B cell (primary cell): Measurements from ENCODE around the gene CDHR5. TPM values are rescaled to one million over a fixed set of nuclear protein-coding genes. Genes with fewer than 3 reads are reported as not detected.

Experiments used
- ATAC-seq: fragments of 200-7000 bp; cut with Tn5 transposase; one replicate; pipeline ENCODE4 v1.10.0; 2021; ENCODE audit warnings: low read depth, mild to moderate bottlenecking, moderate number of reproducible peaks, moderate library complexity
- CTCF ChIA-PET: fragments of 350-600 bp; sonication (Branson Sonifier 250); formaldehyde crosslinking; loops from one replicate; lab custom pipeline; 2021; ENCODE audit warnings: antibody characterized with exemption, inconsistent platforms; lab: Charles Lee
- POLR2A ChIA-PET: fragments of 350-600 bp; sonication (Branson Sonifier 250); formaldehyde crosslinking; loops from one replicate; lab custom pipeline; 2021; ENCODE audit warnings: antibody characterized with exemption; lab: Charles Lee
- DNase-seq: peaks from one replicate; pipeline ENCODE4 v3.0.0; 2013
- H2AFZ ChIP-seq: 2 replicates; pipeline ENCODE4 v1.6.1; 2012; ENCODE audit warnings: mild to moderate bottlenecking, low read depth, low read length; ENCODE audit not compliant: insufficient read depth, poor library complexity, severe bottlenecking
- H3K27ac ChIP-seq, 2 donors: 1 replicate in 1 of 2; 2 replicates in 1 of 2; pipeline ENCODE4 v1.5.1; 2012 to 2013; ENCODE audit warnings: low read length in 2 of 2, mild to moderate bottlenecking in 2 of 2, moderate library complexity in 1 of 2
- H3K27me3 ChIP-seq, 4 experiments: fragments of 200-600 bp in 1 of 4; sonication (generic) in 1 of 4; replicated peaks in 1 of 4; 1 replicate in 2 of 4; 2 replicates in 2 of 4; pipeline versions ENCODE4 v1.6.1 to v1.7.0; 2013 to 2016; ENCODE audit warnings: low read length in 3 of 4, mild to moderate bottlenecking in 2 of 4, mixed read lengths in 1 of 4, moderate library complexity in 1 of 4; ENCODE audit not compliant: insufficient read depth in 4 of 4, control insufficient read depth in 3 of 4; ENCODE audit errors: control extremely low read depth in 1 of 4
- H3K36me3 ChIP-seq, 2 experiments: replicated peaks in 1 of 2; 1 replicate in 1 of 2; 2 replicates in 1 of 2; pipeline versions ENCODE4 v1.6.1 to v1.7.1; 2013; ENCODE audit warnings: low read length in 1 of 2; ENCODE audit not compliant: insufficient read depth in 2 of 2, control insufficient read depth in 1 of 2; ENCODE audit errors: control extremely low read depth in 1 of 2, extremely low read depth in 1 of 2
- H3K4me1 ChIP-seq, 2 donors: fragments of 200-600 bp in 1 of 2; sonication (generic) in 1 of 2; 1 replicate in 1 of 2; 2 replicates in 1 of 2; pipeline versions ENCODE4 v1.5.1 to v1.6.1; 2013 to 2017; ENCODE audit warnings: low read length in 2 of 2; ENCODE audit not compliant: control insufficient read depth in 2 of 2, insufficient read depth in 2 of 2
- H3K4me2 ChIP-seq: replicated peaks from 2 replicates; pipeline ENCODE3; 2012; ENCODE audit warnings: mild to moderate bottlenecking, low read depth, low read length; ENCODE audit not compliant: poor library complexity, severe bottlenecking
- H3K4me3 ChIP-seq, 5 experiments: fragments of 200-600 bp in 1 of 5; sonication (generic) in 1 of 5; 1 replicate in 3 of 5; 2 replicates in 2 of 5; pipeline versions ENCODE4 v1.5.1 to v1.7.0; 2011 to 2016; ENCODE audit warnings: low read length in 4 of 5, mild to moderate bottlenecking in 4 of 5, low read depth in 2 of 5, control low read depth in 1 of 5, moderate library complexity in 1 of 5; ENCODE audit not compliant: insufficient read depth in 1 of 5; ENCODE audit errors: control extremely low read depth in 1 of 5, extremely low read depth in 1 of 5
- H3K79me2 ChIP-seq: fragments of 200-600 bp; sonication (generic); one replicate; pipeline ENCODE4 v1.6.0; 2016; ENCODE audit warnings: low read length; ENCODE audit not compliant: control insufficient read depth, insufficient read depth
- H3K9ac ChIP-seq: fragments of 200-600 bp; sonication (generic); 2 replicates; pipeline ENCODE4 v1.6.1; 2017; ENCODE audit warnings: mild to moderate bottlenecking, low read length, moderate library complexity
- H3K9me3 ChIP-seq, 3 donors: one replicate each; pipeline versions ENCODE4 v1.6.1 to v1.7.1; 2013; ENCODE audit warnings: low read length in 2 of 3; ENCODE audit not compliant: control insufficient read depth in 2 of 3, insufficient read depth in 1 of 3; ENCODE audit errors: control extremely low read depth in 1 of 3
- H4K20me1 ChIP-seq: 2 replicates; pipeline ENCODE4 v1.6.0; 2012; ENCODE audit warnings: mild to moderate bottlenecking, low read length; ENCODE audit not compliant: insufficient read depth, control insufficient read depth, poor library complexity, severe bottlenecking
- H3K27ac Mint-ChIP-seq: one replicate; pipeline ENCODE4 v1.8.0; 2021; ENCODE audit warnings: mixed read lengths
- H3K27me3 Mint-ChIP-seq: one replicate; pipeline ENCODE4 v1.8.0; 2021; ENCODE audit warnings: mixed read lengths
- H3K4me1 Mint-ChIP-seq: one replicate; pipeline ENCODE4 v1.8.0; 2021; ENCODE audit warnings: mixed read lengths
- H3K4me3 Mint-ChIP-seq: one replicate; pipeline ENCODE4 v1.8.0; 2021; ENCODE audit warnings: mixed read lengths
- H3K9me3 Mint-ChIP-seq: one replicate; pipeline ENCODE4 v1.8.0; 2022; ENCODE audit warnings: mixed read lengths; ENCODE audit not compliant: insufficient read depth
- EZH2 ChIP-seq: IDR thresholded peaks from 2 replicates; pipeline ENCODE4 v1.6.1; 2012; ENCODE audit warnings: borderline replicate concordance, low read depth, mild to moderate bottlenecking, moderate library complexity, low read length; ENCODE audit not compliant: insufficient read depth, poor library complexity, severe bottlenecking
- WGBS: methylation state at CpG from one replicate; pipeline ENCODE4 v1.1.5; 2013; ENCODE audit warnings: missing lambda C conversion rate; ENCODE audit not compliant: insufficient coverage; 5-methylcytosine and 5-hydroxymethylcytosine counted together
- intact Hi-C: fragments of 100-400 bp; cut with micrococcal nuclease; formaldehyde crosslinking; loops from one replicate; pipeline ENCODE4 v1.10.0; 2022
- polyA plus RNA-seq: library from polyadenylated mRNA; depleted of rRNA; stranded (reverse); fragments of >200 nt; gene quantifications from 2 replicates; pipeline ENCODE4 v1.2.3, GENCODE V29; 2012
- total RNA-seq, 2 donors: library from RNA; stranded (reverse); fragments of 120-200 nt in 1 of 2; gene quantifications; 1 replicate in 1 of 2; 2 replicates in 1 of 2; pipeline versions ENCODE4 v1.2.3 to v1.2.4, GENCODE V29; 2013 to 2022
- TF ChIP-seq, protein P1 (sequence below): fragments of 200-600 bp; IDR thresholded peaks from one replicate; pipeline ENCODE4 v1.8.0; 2022; ENCODE audit warnings: antibody characterized with exemption, mild to moderate bottlenecking

CDHR5 gene
- total and polyA plus RNA-seq, 2 donors (not counting 1 experiment from before 2014, with no cell fraction given): 0.09 TPM; not detected in 1

DNA sequence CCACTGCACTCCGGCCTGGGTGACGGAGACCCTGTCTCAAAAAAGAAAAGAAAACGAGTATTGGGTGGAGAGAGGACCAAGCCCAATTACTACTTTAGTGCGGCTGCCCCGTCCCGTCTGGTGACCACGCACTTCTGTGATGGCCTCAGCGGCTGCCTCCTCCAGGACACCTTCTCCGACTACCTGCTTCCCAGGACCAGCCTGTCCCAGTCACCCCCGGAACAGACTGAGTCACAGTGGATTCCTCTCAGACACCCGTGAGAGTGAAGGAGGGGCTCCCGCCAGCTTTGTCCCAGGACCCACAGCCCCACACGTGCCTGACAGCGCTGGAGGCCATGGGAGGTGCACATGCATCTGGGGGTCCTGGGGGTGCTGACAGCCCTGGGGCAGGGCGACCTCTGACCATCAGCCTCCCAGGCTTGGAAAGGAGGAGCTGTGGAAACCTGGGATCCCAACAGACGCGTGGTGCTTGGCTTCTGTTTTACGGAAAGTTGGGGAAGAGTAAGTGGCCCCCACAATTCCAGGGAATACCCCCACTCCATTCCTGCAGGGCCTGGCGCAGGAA lies 17.1 kb upstream of the CDHR5 start:
- Histone ChIP-seq H3K4me1 (peaks cover 24 to 34% of the 10 kb centered on the region in 2 donors), H3K9ac (no peak overlapping the region), H3K27ac (no peak overlapping the region), H3K36me3 (no peaks in the 10 kb centered on the region), H3K79me2 (peaks cover 2% of the 10 kb centered on the region), H4K20me1 (peaks cover 16% of the 10 kb centered on the region), H3K9me3 (peaks cover 0 to 7% (median 0%) of the 10 kb centered on the region in 3 donors), H2AFZ (no peak overlapping the region), H3K27me3 (peaks cover 0 to 31% (median 17%) of the 10 kb centered on the region in 4 experiments), H3K4me3 (no peak overlapping the region), H3K4me2 (no peak overlapping the region)
- H3K9me3 Mint-ChIP-seq: no peaks in the 10 kb centered on the region
- H3K27ac Mint-ChIP-seq: no peak overlapping the region
- no peak overlapping the region for H3K4me3 Mint-ChIP-seq
- 94% methylated on average over 15 of the region's 19 CpGs for WGBS
- intact Hi-C loops: no loop called here
- peaks cover 22% of the 10 kb centered on the region for H3K4me1 Mint-ChIP-seq
- peaks cover 13% of the 10 kb centered on the region for H3K27me3 Mint-ChIP-seq
- POLR2A ChIA-PET: no interaction called here
- CTCF ChIA-PET: no interaction called here
- TF ChIP-seq, protein P1, sequence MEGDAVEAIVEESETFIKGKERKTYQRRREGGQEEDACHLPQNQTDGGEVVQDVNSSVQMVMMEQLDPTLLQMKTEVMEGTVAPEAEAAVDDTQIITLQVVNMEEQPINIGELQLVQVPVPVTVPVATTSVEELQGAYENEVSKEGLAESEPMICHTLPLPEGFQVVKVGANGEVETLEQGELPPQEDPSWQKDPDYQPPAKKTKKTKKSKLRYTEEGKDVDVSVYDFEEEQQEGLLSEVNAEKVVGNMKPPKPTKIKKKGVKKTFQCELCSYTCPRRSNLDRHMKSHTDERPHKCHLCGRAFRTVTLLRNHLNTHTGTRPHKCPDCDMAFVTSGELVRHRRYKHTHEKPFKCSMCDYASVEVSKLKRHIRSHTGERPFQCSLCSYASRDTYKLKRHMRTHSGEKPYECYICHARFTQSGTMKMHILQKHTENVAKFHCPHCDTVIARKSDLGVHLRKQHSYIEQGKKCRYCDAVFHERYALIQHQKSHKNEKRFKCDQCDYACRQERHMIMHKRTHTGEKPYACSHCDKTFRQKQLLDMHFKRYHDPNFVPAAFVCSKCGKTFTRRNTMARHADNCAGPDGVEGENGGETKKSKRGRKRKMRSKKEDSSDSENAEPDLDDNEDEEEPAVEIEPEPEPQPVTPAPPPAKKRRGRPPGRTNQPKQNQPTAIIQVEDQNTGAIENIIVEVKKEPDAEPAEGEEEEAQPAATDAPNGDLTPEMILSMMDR: no peak
- TF ChIP-seq EZH2: no peak
- ATAC-seq: no peak
- DNase-seq: no peak

DNA sequence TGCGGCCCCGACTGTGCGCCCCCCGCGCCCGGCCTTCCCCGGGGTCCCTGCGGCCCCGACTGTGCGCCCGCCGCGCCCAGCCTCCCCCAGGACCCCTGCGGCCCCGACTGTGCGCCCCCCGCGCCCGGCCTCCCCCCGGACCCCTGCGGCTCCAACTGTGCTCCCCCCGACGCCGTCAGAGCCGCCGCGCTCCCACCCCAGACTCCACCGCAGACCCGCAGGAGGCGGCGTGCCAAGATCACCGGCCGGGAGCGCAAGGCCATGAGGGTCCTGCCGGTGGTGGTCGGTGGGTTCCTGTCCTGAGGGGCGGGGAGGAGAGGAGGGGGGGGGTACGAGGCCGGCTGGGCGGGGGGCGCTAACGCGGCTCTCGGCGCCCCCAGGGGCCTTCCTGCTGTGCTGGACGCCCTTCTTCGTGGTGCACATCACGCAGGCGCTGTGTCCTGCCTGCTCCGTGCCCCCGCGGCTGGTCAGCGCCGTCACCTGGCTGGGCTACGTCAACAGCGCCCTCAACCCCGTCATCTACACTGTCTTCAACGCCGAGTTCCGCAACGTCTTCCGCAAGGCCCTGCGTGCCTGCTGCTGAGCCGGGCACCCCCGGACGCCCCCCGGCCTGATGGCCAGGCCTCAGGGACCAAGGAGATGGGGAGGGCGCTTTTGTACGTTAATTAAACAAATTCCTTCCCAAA lies 15.4 kb upstream of the CDHR5 start:
- POLR2A ChIA-PET: interaction anchor here (0.6 kb wide), 1 partner anchor 14 kb away, joined by 3 read pairs; no protein-coding TSS in a partner anchor
- H3K27me3 ChIP-seq: peaks cover 0 to 38% (median 20%) of the 10 kb centered on the region in 4 experiments
- DNase-seq (peak; percentile 50), ATAC-seq (peak; percentile 44)
- intact Hi-C loops: no loop called here
- H3K36me3 ChIP-seq: no peaks in the 10 kb centered on the region
- H3K4me1 ChIP-seq: peaks cover 24 to 28% of the 10 kb centered on the region in 2 donors
- Mint-ChIP-seq H3K27me3 (peaks cover 23% of the 10 kb centered on the region), H3K9me3 (no peaks in the 10 kb centered on the region), H3K4me1 (peaks cover 21% of the 10 kb centered on the region), H3K27ac (peak overlapping the region; percentile 70), H3K4me3 (peak overlapping the region; percentile 80)
- TF ChIP-seq EZH2: no peak
- TF ChIP-seq, protein P1: no peak
- no peak overlapping the region for H3K27ac ChIP-seq
- H4K20me1 ChIP-seq: peaks cover 16% of the 10 kb centered on the region
- WGBS: 5% methylated on average over 56 of the region's 69 CpGs
- CTCF ChIA-PET: no interaction called here
- no peak overlapping the region for H3K9ac ChIP-seq
- H3K79me2 ChIP-seq: peaks cover 2% of the 10 kb centered on the region
- H3K9me3 ChIP-seq: peaks cover 0 to 7% (median 0%) of the 10 kb centered on the region in 3 donors
- peak overlapping the region; percentile 76 for H3K4me2 ChIP-seq
- H3K4me3 ChIP-seq: peak overlapping the region in 1 of 5 experiments; percentile 41
- H2AFZ ChIP-seq: no peak overlapping the region
